Gastroesophageal sphincter (tissue), 4 donors: ENCODE measurements around the gene STARD3. TPM values are rescaled to one million over a fixed set of nuclear protein-coding genes. Genes with fewer than 3 reads are reported as not detected.

Source experiments
- ATAC-seq: fragments of 150-250 bp; one replicate; pipeline ENCODE4 v1.9.1; 2016; ENCODE audit warnings: mild to moderate bottlenecking, moderate library complexity
- H3K27ac ChIP-seq, 4 donors: fragments of 200-600 bp; sonication (generic) in 3 of 4; 1 replicate in 3 of 4; 2 replicates in 1 of 4; pipeline ENCODE4 v1.5.1; 2016 to 2019
- H3K27me3 ChIP-seq: fragments of 200-600 bp; sonication (generic); one replicate; pipeline ENCODE4 v1.5.1; 2019
- H3K36me3 ChIP-seq, 2 donors: fragments of 200-600 bp; sonication (generic); one replicate each; pipeline ENCODE4 v1.5.1; 2019; ENCODE audit warnings: control low read depth in 1 of 2
- H3K4me1 ChIP-seq, 3 donors: fragments of 200-600 bp; sonication (generic); 1 replicate in 2 of 3; 2 replicates in 1 of 3; pipeline ENCODE4 v1.5.1; 2016 to 2019; ENCODE audit warnings: control low read depth in 2 of 3
- H3K4me3 ChIP-seq, 2 donors: fragments of 200-600 bp; sonication (generic); one replicate each; pipeline ENCODE4 v1.5.1; 2019; ENCODE audit warnings: mild to moderate bottlenecking in 1 of 2, moderate library complexity in 1 of 2
- H3K9me3 ChIP-seq, 3 donors: fragments of 200-600 bp; sonication (generic); one replicate each; pipeline ENCODE4 v1.5.1; 2017 to 2019; ENCODE audit warnings: control low read depth in 2 of 3
- EP300 ChIP-seq: sonication (generic); formaldehyde crosslinking; IDR thresholded peaks from one replicate; pipeline ENCODE4 v1.6.1; 2017; ENCODE audit warnings: antibody characterized with exemption, mild to moderate bottlenecking
- POLR2A ChIP-seq, 2 donors: fragments of 450-650 bp; IDR thresholded peaks; one replicate each; pipeline ENCODE4 v1.6.1; 2017; ENCODE audit warnings: antibody characterized with exemption in 2 of 2, mild to moderate bottlenecking in 2 of 2, moderate library complexity in 1 of 2
- POLR2AphosphoS5 ChIP-seq: sonication (generic); formaldehyde crosslinking; IDR thresholded peaks from one replicate; pipeline ENCODE4 v1.6.1; 2017; ENCODE audit warnings: antibody characterized with exemption
- WGBS, 2 donors: methylation state at CpG; one replicate each; pipeline ENCODE4 v1.1.5; 2018; ENCODE audit warnings: low coverage in 1 of 2; 5-methylcytosine and 5-hydroxymethylcytosine counted together
- total RNA-seq, 4 donors: library from RNA; depleted of rRNA; stranded (reverse); fragments of >200 nt; gene quantifications; one replicate each; pipeline ENCODE4 v1.1.0, GENCODE V29; 2016
- TF ChIP-seq, protein P1 (sequence below), 4 experiments: fragments of 200-600 bp in 2 of 4; fragments of 450-650 bp in 2 of 4; sonication (generic) in 1 of 4; IDR thresholded peaks; one replicate each; pipeline ENCODE4 v1.5.1; 2017 to 2019; ENCODE audit warnings: antibody characterized with exemption in 4 of 4, mild to moderate bottlenecking in 2 of 4, moderate library complexity in 2 of 4

STARD3 gene
- total RNA-seq, 4 donors from 2014 or later, result 24.5 to 41.4 (median 27.5) TPM

- Histone ChIP-seq H3K36me3 (no peaks in the 10 kb centered on the region), H3K4me1 (peaks cover 0 to 43% (median 23%) of the 10 kb centered on the region in 3 donors), H3K9me3 (no peaks in the 10 kb centered on the region), H3K4me3 (no peak overlapping the region), H3K27me3 (peaks cover 42% of the 10 kb centered on the region), H3K27ac (peak overlapping the region in 1 of 4 donors; percentile 16)
- WGBS, 2 donors, result 50 to 76% methylated on average over 4 to 5 of the region's 8 CpGs
- no peak for TF ChIP-seq POLR2AphosphoS5
- TF ChIP-seq POLR2A (IDR thresholded peaks at IDR 0.05), result no peak
- no peak for TF ChIP-seq EP300
- TF ChIP-seq, protein P1, sequence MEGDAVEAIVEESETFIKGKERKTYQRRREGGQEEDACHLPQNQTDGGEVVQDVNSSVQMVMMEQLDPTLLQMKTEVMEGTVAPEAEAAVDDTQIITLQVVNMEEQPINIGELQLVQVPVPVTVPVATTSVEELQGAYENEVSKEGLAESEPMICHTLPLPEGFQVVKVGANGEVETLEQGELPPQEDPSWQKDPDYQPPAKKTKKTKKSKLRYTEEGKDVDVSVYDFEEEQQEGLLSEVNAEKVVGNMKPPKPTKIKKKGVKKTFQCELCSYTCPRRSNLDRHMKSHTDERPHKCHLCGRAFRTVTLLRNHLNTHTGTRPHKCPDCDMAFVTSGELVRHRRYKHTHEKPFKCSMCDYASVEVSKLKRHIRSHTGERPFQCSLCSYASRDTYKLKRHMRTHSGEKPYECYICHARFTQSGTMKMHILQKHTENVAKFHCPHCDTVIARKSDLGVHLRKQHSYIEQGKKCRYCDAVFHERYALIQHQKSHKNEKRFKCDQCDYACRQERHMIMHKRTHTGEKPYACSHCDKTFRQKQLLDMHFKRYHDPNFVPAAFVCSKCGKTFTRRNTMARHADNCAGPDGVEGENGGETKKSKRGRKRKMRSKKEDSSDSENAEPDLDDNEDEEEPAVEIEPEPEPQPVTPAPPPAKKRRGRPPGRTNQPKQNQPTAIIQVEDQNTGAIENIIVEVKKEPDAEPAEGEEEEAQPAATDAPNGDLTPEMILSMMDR (IDR thresholded peaks at IDR 0.05), result no peak
- ATAC-seq, result no peak
Observed at GRCh38 chr17:39633570-39634183, 3.3 kb upstream of the STARD3 start.

- Histone ChIP-seq H3K36me3 (no peaks in the 10 kb centered on the region), H3K27me3 (peaks cover 34% of the 10 kb centered on the region), H3K4me3 (no peak overlapping the region), H3K27ac (no peak overlapping the region), H3K4me1 (peaks cover 0 to 50% (median 24%) of the 10 kb centered on the region in 3 donors), H3K9me3 (no peaks in the 10 kb centered on the region)
- 0% methylated on average over 1 of the region's 2 CpGs for whole genome bisulfite sequencing, 2 donors
- no peak for ATAC-seq
- TF ChIP-seq POLR2AphosphoS5, result no peak
- TF ChIP-seq POLR2A (IDR thresholded peaks at IDR 0.05), result no peak
- TF ChIP-seq, protein P1 (IDR thresholded peaks at IDR 0.05), result peak in 3 of 4 experiments; percentile 62 to 77 (median 70)
- no peak for TF ChIP-seq EP300
Observed at GRCh38 chr17:39634384-39634871, 2.5 kb upstream of the STARD3 start.

DNA sequence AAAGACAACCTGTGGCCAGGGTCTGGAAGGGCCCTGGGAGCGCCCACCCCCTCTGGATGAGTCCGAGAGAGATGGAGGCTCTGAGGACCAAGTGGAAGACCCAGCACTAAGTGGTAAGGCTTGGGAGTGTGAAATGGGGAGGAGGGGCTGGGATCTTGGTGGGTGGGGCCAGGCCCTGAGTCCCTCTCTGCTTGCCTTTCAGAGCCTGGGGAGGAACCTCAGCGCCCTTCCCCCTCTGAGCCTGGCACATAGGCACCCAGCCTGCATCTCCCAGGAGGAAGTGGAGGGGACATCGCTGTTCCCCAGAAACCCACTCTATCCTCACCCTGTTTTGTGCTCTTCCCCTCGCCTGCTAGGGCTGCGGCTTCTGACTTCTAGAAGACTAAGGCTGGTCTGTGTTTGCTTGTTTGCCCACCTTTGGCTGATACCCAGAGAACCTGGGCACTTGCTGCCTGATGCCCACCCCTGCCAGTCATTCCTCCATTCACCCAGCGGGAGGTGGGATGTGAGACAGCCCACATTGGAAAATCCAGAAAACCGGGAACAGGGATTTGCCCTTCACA lies 1.2 kb upstream of the STARD3 start:
- Histone ChIP-seq H3K27me3 (peaks cover 22% of the 10 kb centered on the region), H3K4me1 (peaks cover 0 to 63% (median 29%) of the 10 kb centered on the region in 3 donors), H3K4me3 (no peak overlapping the region), H3K9me3 (no peaks in the 10 kb centered on the region), H3K27ac (peak overlapping the region in 3 of 4 donors; percentile 6 to 93 (median 88)), H3K36me3 (no peaks in the 10 kb centered on the region)
- TF ChIP-seq POLR2AphosphoS5 (no peak), EP300 (no peak), POLR2A (IDR thresholded peaks at IDR 0.05) (no peak)
- TF ChIP-seq, protein P1 (IDR thresholded peaks at IDR 0.05), result no peak
- 79% methylated on average over 4 of the region's 8 CpGs; no CpG with 5 or more reads in 1 of the 2 donors for WGBS, 2 donors
- ATAC-seq, result no peak

DNA sequence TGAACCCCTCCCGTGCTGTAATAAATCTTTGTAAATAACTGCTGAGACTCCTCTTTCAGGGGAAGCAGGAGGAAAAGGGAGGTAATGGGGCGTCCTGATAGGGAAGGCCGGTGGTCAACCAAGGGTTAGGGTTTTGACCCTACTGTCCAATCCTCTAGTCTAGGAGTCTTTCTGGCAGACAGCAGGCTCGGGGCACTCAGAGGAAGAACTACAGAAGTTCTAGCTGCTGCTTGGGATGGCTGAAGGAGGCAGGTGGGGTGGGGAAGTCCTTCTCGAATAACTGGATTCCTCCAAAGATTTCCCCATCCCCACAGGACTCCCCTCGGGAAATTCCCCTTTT lies 387 bp upstream of the STARD3 start:
- H3K4me3 ChIP-seq, result peak overlapping the region; percentile 57 to 73
- no peaks in the 10 kb centered on the region for H3K9me3 ChIP-seq
- 25% methylated on average over 6 of the region's 6 CpGs; no CpG with 5 or more reads in 1 of the 2 donors for WGBS, 2 donors
- TF ChIP-seq, protein P1 (IDR thresholded peaks at IDR 0.05), result no peak
- TF ChIP-seq EP300 (no peak), POLR2AphosphoS5 (no peak), POLR2A (IDR thresholded peaks at IDR 0.05) (no peak)
- peaks cover 13% of the 10 kb centered on the region for H3K27me3 ChIP-seq
- H3K4me1 ChIP-seq, result peaks cover 0 to 71% (median 32%) of the 10 kb centered on the region in 3 donors
- peak; percentile 3 for ATAC-seq
- H3K27ac ChIP-seq, result peak overlapping the region; percentile 32 to 94 (median 90)
- no peaks in the 10 kb centered on the region for H3K36me3 ChIP-seq

GRCh38 chr17:39638317-39638716 lies 1.4 kb downstream of the STARD3 start:
- Histone ChIP-seq H3K4me1 (peaks cover 0 to 88% (median 34%) of the 10 kb centered on the region in 3 donors), H3K27ac (no peak overlapping the region), H3K9me3 (no peaks in the 10 kb centered on the region), H3K4me3 (peak overlapping the region in 1 of 2 donors; percentile 73), H3K36me3 (no peaks in the 10 kb centered on the region), H3K27me3 (no peaks in the 10 kb centered on the region)
- TF ChIP-seq POLR2AphosphoS5, result no peak
- TF ChIP-seq, protein P1 (IDR thresholded peaks at IDR 0.05), result no peak
- no peak for TF ChIP-seq EP300
- TF ChIP-seq POLR2A (IDR thresholded peaks at IDR 0.05), result no peak
- WGBS, 2 donors, result 91 to 92% methylated on average over 5 to 7 of the region's 7 CpGs
- no peak for ATAC-seq
